Activated CD8-positive, alpha-beta memory T cell treated with anti-CD3 and anti-CD28 coated beads, Interleukin-2, amount 50 U/mL, for 4 hours (primary cell): ENCODE measurements around the gene NDUFS8.

Experiments used
- DNase-seq: peaks from one replicate; pipeline ENCODE4 v3.0.0-alpha.2; 2020

The NDUFS8 gene

DNA sequence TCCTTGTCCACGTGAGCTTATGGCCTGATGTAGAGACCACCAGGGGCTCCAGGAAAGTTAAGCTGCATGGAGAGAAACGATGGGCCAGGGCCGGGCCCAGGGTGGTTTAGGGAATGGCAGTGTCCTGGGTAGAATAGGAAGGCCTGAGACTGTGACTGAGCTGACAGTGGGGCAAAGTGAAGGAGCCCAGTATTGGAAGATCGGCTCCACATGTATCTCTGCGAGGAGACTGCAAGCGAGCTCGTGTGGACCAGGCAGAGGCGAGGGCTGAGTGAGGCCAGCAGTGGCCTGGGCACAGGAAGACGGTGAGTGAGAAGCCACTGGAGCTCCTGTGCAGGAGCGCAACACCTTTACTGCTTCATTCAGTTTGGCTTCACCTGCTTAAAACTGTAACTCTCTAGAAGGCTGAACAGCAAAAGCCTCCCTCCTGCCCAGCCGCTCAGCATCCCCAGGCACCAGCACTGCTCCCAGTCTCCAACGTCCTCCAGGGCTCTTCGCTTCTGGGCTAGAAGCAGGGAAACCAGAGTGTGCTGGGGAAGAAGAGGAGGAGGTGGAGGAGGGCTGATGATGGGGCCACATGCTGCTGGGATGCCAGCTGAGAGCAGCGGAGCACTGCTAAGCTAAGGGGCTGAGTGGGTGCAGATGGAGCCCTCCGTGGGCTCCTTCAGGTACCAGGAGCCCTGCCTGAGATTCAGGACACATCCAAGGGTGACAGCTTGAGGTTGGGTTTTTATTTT lies 21.8 kb downstream of the NDUFS8 start:
- no peak for DNase-seq

DNA sequence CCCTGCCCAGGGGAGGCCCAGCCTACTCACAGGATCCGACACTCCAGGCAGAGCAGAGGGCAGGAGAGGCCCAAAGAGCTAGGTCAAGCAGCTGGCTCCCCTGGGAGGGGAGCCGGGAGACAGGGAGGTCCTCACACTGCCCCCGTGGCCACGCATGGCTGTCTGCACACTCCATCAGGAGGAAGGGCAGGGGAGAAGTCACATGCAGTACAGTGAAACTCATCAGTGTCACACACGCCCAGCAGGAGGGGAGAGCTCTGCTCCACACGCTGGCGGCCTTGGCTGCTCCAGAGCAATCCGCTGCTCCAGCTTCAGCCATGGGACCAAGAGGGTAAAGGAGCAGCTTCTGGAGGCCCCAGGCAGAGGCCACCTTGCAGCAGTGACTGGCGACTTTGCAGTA lies 22.6 kb downstream of the NDUFS8 start:
- DNase-seq = no peak

DNA sequence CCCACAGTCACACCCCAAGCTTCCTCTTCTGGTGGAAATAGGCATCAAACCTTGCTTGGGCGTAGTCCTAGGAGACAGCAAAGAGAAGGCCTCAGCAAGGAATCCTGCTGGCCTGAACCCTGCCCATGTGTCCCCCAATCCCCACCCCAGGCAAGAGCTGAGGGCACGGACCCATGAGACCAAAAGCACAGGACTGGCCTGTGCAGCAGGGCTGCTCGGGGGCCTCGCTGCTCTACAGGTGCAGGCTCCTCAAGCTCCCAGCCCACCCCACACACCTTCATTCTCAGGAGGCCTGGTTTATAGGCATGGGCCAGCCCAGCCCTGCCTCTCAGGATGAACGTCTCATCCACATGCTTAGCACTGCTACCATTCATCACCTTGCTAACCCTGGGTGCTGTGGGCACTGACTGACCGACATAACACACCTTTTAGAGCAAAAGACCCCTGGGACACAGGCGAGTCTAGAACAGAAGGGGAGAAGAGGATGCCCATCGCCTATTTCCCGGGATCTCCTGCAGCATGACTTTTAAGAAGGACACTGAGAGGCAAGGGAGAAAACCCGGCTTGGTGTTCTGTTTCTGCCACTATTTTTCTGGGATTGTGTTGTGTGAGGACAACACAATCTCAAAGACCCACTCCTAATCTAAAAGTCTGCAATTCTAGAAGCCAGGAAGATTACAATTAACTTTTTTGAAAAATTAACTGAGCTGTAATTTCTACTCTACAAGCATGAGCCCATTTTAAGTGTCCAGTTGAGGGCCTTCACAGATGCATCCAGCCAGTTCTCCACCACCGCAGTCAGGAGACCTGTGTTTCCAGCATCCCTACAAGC lies 23.7 kb downstream of the NDUFS8 start:
- DNase-seq = no peak

DNA sequence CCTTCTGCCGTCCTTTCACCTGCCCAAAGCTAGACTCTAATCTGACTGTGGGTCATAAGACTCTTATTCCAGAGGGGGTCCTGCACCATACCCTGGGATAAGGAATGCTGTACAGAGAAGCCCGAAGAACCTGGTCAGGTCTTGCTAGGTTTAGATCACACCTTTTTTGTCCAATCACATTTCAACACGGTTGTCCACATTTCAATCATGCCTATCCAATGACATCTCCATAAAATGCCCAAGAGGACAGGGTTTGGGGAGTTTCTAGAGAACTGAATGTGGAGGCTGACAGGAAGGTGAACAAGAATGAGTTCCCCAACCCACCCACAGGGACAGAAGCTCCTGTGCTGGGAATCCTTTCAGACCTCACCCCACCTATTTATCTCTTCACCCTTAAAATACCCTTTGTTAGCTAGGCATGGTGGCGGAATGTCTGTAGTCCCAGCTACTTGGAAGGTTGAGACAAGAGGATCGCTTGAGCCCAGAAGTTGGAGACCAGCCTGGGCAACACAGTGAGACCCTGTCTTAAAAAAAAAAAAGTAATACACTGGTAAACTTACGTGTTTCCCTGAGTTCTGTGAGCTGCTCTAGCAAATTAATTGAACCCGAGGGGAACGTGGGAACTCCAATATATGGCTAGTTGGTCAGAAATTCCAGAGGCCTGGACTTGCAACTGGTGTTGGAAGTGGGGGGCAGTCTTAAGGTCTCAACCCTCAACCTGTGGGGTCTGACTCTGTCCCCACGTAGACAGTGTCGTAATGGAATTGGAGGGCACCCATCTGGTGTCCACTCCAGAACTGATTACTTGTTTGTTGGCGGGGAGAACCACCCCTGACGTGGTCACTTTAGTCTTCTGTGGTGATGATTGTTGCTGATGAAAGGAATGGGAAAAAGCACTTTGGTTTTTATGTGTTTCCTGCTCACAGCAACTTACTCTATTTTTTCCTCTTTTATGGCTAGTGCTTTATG lies 26.1 kb downstream of the NDUFS8 start:
- DNase-seq = no peak

DNA sequence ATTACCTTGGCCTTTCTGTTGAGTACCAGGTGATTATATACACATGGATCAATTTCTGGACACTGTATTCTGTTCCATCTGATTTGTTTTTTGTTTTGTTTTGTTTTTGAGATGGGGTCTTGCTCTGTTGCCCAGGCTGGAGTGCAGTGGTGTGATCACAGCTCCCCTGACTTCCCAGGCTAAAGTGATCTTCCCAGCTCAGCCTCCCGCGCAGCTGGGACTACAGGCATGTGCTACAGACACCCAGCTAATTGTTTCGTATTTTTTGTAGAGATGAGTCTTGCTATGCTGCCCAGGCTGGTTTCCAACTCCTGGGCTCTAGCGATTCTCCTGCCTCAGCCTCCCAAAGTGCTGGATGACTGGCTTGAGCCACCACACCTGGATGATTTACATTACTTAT lies 27.3 kb downstream of the NDUFS8 start:
- no peak for DNase-seq

DNA sequence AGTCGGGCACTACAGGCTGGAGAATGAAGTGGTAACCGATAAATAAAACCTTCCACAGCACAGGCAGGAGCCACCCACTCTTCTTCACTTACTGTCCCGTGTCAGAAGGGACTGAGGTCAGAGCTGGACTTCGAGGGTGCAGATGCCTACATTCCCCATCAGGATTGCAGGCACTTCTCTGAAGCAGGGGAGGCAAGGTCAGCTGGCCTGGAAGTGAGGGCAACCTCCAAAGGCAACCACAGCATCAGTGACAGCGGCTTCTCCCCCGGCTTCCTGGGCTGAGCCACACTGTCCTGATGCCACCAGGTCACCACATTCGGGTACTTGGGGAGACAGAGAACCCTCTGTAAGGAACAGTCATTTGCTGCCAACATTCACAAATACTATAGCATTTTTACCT lies 31.0 kb downstream of the NDUFS8 start:
- no peak for DNase-seq

DNA sequence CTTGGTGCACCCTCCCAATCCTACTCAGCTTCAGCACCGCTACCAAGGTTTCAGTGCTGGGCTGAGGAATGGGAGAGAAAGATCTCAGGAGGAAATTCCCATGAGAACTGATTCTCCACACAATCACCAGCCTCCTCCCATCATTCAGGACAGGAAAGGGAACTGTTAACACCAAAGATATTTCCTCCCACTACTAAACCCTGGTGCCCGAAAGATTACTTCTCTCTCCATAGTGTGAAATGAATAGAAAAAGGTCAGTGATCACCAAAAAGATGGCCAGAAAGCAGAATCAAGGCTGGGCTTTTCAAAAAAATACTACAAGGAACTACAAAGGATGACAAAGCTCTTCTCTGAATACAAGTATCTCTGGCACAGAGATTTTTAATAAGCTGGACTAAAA lies 34.4 kb downstream of the NDUFS8 start:
- no peak for DNase-seq

DNA sequence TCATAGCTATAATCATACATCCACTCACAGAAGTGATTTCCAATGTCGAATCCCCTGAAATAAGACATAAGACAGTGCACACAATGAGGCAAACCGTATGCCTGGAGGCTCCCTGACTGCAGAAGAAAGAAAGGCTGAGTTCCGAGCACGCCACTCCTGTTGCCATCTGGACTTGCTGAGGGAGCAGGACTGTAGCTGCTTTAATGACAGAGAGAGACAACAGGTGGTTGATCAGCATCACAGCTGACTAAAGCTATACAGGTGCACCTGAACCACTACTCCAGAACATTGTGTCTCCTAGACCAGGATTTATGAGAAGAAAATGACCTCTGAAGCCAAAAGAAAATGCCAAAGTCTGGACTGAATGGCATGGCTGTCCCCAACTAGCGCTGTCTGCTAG lies 35.4 kb downstream of the NDUFS8 start:
- DNase-seq = no peak

DNA sequence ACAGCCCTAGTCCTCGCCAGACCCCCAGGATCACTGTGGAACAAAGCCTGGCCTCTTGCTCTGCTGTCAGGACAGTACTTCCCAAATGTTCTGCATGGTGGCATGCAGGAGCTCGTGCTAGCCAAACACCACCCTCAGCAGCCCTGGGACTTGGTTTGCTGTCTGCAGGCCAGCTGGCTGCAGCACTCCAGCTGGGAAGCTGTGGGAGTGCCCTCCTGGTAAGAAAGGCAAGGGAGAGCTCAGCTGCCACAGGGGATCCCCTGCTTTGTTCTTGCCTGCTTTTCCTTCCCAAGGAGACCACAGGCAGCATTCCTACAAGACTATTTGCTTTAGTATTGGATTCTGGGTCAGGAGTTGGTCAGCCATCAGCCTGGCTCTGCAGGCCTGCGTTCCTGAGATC lies 36.3 kb downstream of the NDUFS8 start:
- no peak for DNase-seq

DNA sequence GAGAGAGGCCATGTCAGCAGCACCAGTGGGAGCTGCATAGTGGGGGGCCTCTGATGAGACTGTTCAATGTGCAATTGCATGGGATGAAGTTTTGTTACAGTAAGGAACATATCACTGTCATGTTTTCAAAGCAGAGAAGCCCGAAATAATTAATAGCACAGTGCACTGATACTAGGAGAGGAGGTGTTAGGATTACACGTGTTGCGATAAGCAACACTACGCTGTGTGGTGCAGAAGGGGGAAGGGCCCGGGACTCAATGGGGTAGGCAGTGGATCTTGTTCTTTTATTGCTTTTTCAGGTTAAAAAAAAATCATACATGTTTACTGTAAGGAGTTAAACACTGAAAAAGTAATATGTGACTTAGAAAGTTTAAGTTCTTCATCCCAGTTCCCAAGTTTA lies 37.5 kb downstream of the NDUFS8 start:
- DNase-seq = no peak

DNA sequence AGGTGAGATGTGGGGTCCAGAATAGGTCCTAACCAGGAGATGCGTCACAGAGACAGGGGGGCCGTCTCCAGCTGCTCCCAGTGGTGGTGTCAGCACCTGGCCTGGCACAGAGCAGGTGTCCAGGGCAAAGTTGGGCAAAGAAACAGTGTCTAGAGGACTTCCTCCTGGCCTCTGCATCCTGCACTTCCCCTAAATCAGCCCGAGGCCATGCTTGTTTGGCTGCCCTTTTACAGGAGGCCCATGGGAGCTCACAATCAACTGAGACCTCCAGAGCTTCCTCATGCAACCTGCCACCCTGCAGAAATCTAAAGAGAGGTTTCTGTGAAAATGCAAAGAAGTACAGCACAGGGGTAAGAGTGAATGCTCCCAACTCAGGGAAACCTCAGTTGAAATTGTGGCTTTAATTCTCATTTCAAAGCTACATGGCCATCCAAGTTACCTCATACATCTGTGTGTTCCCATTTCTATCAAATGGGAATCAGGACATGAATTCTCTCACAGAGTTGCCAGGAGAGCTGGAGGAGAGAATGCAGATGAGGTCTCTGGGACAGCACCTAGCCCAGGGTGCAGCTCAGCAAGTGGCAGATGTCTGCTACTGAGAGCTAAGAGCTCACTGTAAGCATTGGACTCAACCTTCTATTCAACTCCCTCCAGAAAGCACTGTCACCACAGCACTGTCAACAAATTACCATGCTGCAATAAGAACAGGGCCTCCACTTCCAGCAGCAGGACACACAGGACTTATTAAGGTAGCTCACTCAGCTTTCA lies 41.0 kb downstream of the NDUFS8 start:
- no peak for DNase-seq

DNA sequence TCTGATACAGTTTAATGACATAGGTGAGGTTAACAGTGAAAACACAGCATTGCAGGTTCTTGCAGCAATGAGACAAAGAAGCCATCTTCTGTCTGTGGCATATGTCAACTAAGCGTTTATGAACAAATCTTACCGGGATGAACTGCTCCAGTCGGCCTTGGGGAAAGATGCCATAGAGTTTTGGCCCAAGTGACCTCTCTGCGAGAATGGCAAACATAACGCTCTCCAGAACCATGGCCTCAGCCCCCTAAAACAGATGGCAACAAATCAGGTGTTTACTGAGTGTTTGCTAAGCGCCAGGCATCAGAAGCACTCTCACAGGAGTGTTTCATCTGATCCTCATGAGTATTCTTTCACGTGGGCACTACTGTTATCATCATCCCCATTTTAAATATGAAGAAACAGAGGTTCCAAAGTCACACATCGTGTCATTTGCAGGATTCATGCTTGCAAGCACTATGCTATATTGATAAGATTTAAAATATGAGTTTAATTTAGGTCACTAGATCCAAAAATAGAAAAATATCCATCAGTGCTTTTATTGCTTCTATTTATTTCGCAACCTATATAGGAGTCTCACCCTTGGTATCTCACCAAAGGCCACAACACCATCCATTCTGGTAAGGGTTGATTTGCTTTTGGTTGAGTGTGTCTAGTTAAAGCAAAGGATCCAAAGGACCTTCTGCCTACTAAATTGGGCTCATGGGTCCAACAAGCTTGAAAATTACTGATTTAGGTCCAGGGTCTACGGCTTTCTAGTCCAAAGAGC lies 44.3 kb downstream of the NDUFS8 start:
- DNase-seq = no peak

DNA sequence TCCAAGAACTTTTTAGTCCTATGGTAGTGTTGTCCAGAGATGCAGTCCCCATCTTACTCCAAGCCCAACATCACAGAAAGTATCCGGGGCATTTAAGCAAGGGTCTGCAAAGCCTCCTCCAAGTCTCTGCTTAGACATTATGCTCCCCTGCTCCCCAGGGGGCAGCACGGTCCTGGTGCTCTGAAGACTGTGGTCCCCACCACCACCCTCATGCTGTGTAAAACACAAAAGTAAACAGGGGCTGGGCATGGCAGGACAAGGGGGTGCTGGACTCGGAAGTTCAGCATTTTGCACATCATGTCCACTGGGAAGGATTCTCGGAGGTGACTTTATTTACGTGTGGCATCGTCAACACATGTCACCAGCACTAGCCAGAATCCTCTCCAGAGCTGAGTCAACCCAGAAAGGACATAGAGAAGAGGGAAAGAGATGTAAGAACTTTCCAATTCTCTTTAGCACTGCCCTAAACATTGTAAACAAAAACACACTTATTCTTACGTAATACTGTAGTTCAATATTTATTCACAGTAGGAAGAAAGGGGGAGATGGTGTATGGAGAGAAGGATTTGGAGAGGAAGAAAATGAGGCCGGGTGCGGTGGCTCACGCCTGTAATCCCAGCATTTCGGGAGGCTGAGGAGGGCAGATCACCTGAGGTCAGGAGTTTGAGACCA lies 46.0 kb downstream of the NDUFS8 start:
- no peak for DNase-seq

DNA sequence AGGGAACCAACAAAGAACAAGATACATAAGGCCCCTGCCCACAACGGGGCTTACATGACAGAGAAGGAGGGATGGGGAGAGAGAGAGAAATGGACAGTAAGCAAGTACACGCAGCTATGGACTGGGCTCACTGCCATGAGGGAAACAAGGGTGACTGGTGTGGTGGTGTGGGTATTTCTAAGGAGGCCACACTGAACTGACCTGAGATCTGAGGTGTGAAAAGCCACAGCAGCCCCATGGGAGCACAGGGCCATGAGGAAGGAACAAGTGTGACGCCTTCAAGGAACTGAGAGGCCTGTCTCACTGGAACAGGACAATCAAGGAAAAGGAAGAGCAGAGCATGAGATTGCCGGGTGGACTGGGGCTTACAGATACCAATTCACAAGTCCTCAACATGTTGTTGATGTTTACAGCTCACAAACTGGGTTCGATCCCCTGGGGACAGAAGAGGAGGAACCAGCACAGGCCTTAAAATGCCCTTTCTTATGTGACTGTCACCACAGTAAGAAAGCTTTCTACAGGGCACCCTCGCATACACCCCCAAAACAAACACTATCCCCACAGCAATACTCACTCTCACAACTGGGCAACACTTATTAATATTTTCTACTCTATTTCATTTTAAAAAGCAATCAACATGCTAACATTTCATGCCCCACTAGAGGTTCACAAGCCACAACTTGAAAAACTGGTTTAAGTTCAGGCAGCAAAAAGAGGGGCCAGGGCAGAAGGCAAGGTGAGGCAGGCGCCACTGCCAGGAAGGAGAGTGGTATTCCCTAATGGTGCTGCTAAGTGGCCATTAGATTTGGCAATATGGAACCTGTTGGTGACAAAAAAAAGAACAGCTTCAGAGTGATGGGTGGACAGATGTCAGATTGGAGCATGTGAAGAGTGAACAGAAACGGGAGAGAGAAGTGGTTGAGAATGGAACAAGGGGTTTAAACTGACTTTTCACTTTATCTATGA lies 47.4 kb downstream of the NDUFS8 start:
- no peak for DNase-seq

DNA sequence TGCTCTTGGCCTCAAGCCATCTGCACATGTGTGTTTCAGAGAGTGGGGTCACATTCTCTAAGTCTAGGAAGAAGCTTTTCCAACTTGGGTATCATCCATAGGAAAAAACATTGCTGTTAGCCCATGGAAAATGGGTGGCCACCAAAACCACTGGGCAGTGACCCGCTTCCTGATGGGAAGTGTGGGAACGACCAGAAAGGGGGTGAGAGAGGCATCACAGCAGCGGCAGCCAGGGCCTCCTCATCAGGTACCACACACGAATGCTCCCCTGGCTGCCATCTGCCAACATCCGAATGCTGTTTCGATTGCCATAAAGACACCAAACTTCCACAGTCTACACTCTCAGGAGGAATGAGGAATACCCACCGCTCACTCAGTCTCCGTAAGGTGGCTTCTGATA lies 50.4 kb downstream of the NDUFS8 start:
- DNase-seq = no peak

DNA sequence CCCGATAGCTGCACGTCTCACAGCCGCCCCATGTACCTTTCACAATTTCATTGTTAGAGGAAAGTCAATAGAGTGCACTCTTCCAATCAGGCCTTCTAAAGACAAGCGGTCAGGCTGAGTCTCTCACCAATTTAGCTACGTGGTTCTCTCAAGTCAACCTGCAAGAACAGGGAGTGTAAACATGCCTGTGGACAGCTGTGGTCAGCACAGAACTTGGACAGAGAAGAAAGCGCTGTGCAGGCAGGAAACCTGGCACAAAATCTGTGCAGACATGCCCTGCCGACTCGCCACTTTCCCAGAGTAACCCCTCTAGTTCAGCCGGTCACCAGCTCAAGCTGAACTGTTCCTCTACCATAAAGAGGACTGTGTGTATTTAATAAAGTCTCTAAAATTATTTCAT lies 51.2 kb downstream of the NDUFS8 start:
- no peak for DNase-seq

DNA sequence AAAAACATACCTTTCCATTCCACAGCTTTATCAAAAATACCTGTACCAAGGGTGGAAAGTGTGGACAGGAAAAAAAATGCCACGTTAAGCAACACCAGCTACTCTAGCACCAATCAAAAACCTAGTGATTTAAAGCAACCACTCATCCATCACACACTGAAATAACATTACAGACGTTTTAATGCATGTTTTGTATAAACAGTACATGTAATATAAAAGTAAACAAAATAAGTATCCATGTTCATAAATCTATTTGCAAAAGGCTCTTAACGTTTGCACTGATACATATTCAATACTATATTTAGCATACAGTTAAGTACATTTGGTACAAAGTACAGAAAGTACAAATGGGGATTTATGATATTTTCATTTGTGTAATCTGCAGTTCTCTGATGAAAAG lies 52.0 kb downstream of the NDUFS8 start:
- no peak for DNase-seq

DNA sequence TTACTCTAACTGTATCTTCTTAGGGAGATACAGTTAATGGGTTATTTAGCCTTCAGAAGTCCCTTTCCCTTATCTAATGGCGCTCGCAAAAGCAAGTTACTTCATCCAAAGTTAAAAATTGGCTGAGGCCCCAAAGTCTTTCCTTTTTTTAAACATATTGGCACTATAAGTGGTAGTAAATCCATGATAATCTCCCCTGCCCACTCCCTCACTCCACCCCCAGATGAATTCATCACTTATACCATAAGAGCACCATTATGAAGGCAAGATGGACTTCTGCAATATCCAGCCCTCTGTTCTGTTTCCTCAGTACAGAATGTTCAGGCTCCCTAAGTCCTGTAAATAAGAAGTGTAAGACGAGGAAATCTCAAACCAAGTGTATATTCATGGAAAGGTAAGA lies 53.0 kb downstream of the NDUFS8 start:
- no peak for DNase-seq
